Psoas muscle (tissue), 8 donors: ENCODE results near the gene RETREG1. TPM values are rescaled to one million over a fixed set of nuclear protein-coding genes. Genes with fewer than 3 reads are reported as not detected.

Experiments
- ATAC-seq, 4 donors: fragments of 200-7000 bp; cut with Tn5 transposase; one replicate each; pipeline ENCODE4 v1.9.1; 2020; ENCODE audit warnings: moderate library complexity in 3 of 4, mild to moderate bottlenecking in 2 of 4
- DNase-seq, 2 donors: peaks; one replicate each; pipeline ENCODE4 v3.0.0-alpha.2; 2020
- H3K27ac ChIP-seq: fragments of 200-600 bp; one replicate; pipeline ENCODE4 v1.8.0; 2022
- H3K27me3 ChIP-seq, 3 donors: fragments of 200-600 bp in 1 of 3; one replicate each; pipeline versions ENCODE4 v1.6.1 to v1.8.0; 2013 to 2022; ENCODE audit warnings: low read length in 2 of 3, mild to moderate bottlenecking in 2 of 3, moderate library complexity in 1 of 3; ENCODE audit not compliant: insufficient read depth in 3 of 3
- H3K36me3 ChIP-seq, 2 donors: fragments of 200-600 bp in 1 of 2; one replicate each; pipeline versions ENCODE4 v1.6.1 to v1.8.0; 2013 to 2022; ENCODE audit warnings: low read depth in 1 of 2, mild to moderate bottlenecking in 1 of 2, moderate library complexity in 1 of 2; ENCODE audit not compliant: insufficient read depth in 1 of 2
- H3K4me1 ChIP-seq: fragments of 200-600 bp; one replicate; pipeline ENCODE4 v1.8.0; 2022
- H3K4me3 ChIP-seq: fragments of 200-600 bp; one replicate; pipeline ENCODE4 v1.8.0; 2022; ENCODE audit warnings: mild to moderate bottlenecking
- H3K9me3 ChIP-seq: fragments of 200-600 bp; one replicate; pipeline ENCODE4 v1.8.0; 2022
- CTCF ChIP-seq: fragments of 200-600 bp; IDR thresholded peaks from one replicate; pipeline ENCODE4 v1.8.0; 2022; ENCODE audit warnings: antibody characterized with exemption
- WGBS, 3 donors: extraction: QIAGEN DNeasy Blood & Tissue Kit; methylation state at CpG; one replicate each; pipeline versions ENCODE4 v1.1.6 to v1.1.7; 2013; 5-methylcytosine and 5-hydroxymethylcytosine counted together
- intact Hi-C, 2 donors: fragments of 100-400 bp; cut with DNase I; formaldehyde crosslinking; loops; one replicate each; pipeline versions ENCODE4 v1.11.0 to v1.14.2; 2022
- polyA plus RNA-seq, 3 donors: library from polyadenylated mRNA; stranded (reverse); fragments of 200-250 nt; gene quantifications; one replicate each; pipeline ENCODE4 v1.2.3, GENCODE V29; 2013
- total RNA-seq, 4 donors: library from RNA; stranded (reverse); fragmentation: NEBNext Ultra II Directional in 2 of 4; extraction: Animal tissue kit (Norgen Biotek cat#: 25700) in 2 of 4; gene quantifications; one replicate each; pipeline versions ENCODE4 v1.2.1 to v1.2.4, GENCODE V29; 2021 to 2023
- donor health status: healthy with polysubstance abuse.
- donor health status: DM: no; HTN: no; CAD: no; lungs with moderate emphysema.
- donor health status: Bipolar disorder and iron deficiency.
- donor health status: healthy.
- donor health status: DM: yes; HTN: yes; CAD: no.
- donor health status: DM: no; HTN: no; CAD: no.
- donor health status: DM: no; HTN: no; CAD: no.
- donor health status: DM: yes; HTN: yes; CAD: no.

The RETREG1 gene
- total and polyA plus RNA-seq, 7 donors, result 2.1 to 252 (median 191) TPM

DNA sequence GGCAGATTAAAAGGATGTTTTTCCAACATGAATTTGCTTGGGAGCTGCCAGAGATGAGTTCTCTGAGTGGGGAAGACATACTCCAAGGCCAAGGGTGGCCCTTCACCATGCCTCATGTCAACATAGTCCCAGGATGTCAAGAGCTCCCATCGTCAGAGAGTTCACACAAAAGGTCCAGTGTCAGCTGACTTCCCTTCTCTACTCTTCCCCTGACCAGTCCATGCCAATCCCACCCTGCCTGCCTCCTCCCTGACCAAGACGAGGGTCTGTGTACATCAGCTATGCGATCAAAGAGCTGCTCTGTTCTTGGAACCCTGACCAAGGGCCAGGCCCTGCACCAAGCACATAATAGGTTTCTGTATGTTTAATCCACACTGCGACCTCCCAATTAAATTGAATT, 80.0 kb downstream of the RETREG1 start:
- intact Hi-C loops, result no loop called here
- WGBS, 3 donors, result 75 to 82% (median 81%) methylated on average over 4 of the region's 4 CpGs
- ATAC-seq (no peak), DNase-seq (no peak)
- H3K4me1 ChIP-seq, result peaks cover 43% of the 10 kb centered on the region
- no peaks in the 10 kb centered on the region for H3K9me3 ChIP-seq
- H3K4me3 ChIP-seq, result no peak overlapping the region
- no peak for TF ChIP-seq CTCF
- peak overlapping the region; percentile 95 for H3K27ac ChIP-seq
- no peaks in the 10 kb centered on the region for H3K27me3 ChIP-seq
- no peaks in the 10 kb centered on the region for H3K36me3 ChIP-seq

DNA sequence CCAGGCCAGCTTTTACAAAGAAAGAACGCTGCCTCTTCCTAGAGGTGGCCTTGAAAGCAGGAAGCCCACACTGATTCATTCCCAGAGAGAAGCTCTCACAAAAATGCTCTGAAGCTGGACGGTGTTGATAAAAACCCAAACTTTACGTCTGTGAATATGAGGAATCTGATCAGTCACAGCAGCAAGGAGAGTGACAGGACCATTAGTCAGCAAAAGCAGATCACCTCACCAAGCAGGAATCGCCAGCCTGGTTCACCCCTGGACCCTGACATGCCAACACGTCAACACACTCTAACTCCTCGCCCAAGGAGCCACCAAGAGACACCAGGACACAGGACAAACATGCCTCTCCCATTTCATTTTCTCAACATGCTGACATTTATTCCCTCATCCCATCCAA, 80.6 kb downstream of the RETREG1 start:
- TF ChIP-seq CTCF, result no peak
- no peak overlapping the region for H3K4me3 ChIP-seq
- H3K27me3 ChIP-seq, result no peaks in the 10 kb centered on the region
- intact Hi-C loops, result no loop called here
- H3K27ac ChIP-seq, result peak overlapping the region; percentile 95
- no peaks in the 10 kb centered on the region for H3K36me3 ChIP-seq
- H3K9me3 ChIP-seq, result no peaks in the 10 kb centered on the region
- DNase-seq (no peak), ATAC-seq (no peak)
- H3K4me1 ChIP-seq, result peaks cover 44% of the 10 kb centered on the region
- WGBS, 3 donors, result 48 to 61% (median 51%) methylated on average over 6 of the region's 6 CpGs

- H3K4me3 ChIP-seq, result no peak overlapping the region
- H3K27ac ChIP-seq, result no peak overlapping the region
- DNase-seq (no peak), ATAC-seq (no peak)
- 97 to 100% (median 100%) methylated on average over 1 of the region's 1 CpG for WGBS, 3 donors
- H3K36me3 ChIP-seq, result no peaks in the 10 kb centered on the region
- no peaks in the 10 kb centered on the region for H3K9me3 ChIP-seq
- intact Hi-C loops, result no loop called here
- H3K4me1 ChIP-seq, result peaks cover 45% of the 10 kb centered on the region
- H3K27me3 ChIP-seq, result no peaks in the 10 kb centered on the region
- TF ChIP-seq CTCF, result no peak
Observed at GRCh38 chr5:16534280-16534679, 82.5 kb downstream of the RETREG1 start.

GRCh38 chr5:16531063-16531648, 85.6 kb downstream of the RETREG1 start:
- ATAC-seq, result peak in 2 of 4 donors; percentile 27 to 34

More at GRCh38 chr5:16531063-16531648, 85.6 kb downstream of the RETREG1 start:
- intact Hi-C loops, result no loop called here
- H3K4me3 ChIP-seq, result no peak overlapping the region
- no peak for DNase-seq
- H3K27ac ChIP-seq, result peak overlapping the region; percentile 39
- H3K9me3 ChIP-seq, result no peaks in the 10 kb centered on the region
- H3K27me3 ChIP-seq, result no peaks in the 10 kb centered on the region
- peaks cover 28% of the 10 kb centered on the region for H3K4me1 ChIP-seq
- no peak for TF ChIP-seq CTCF
- 27 to 50% (median 32%) methylated on average over 4 of the region's 4 CpGs for WGBS, 3 donors
- no peaks in the 10 kb centered on the region for H3K36me3 ChIP-seq
